Measurements from ENCODE around the gene CDK17.
"Not testable (repeated sequence)": the region's sequence is repeated elsewhere in the genome, so short reads cannot be mapped to it uniquely, and the experiment has no call there.

Gene CDK17

GRCh38 chr12:96403870-96404269, 3.6 kb upstream of the CDK17 start:
- no peak overlapping the region for H3K4me3 Mint-ChIP-seq
- H3K36me3 Mint-ChIP-seq (ENCODE audit: low read depth) = no peaks in the 10 kb centered on the region
- no peak for DNase-seq
- no peak overlapping the region for H3K27ac Mint-ChIP-seq
- no peaks in the 10 kb centered on the region for H3K9me3 Mint-ChIP-seq
- H3K27me3 Mint-ChIP-seq = no peaks in the 10 kb centered on the region
- no peak for ATAC-seq
- peaks cover 26% of the 10 kb centered on the region for H3K4me1 Mint-ChIP-seq

- ATAC-seq; H3K36me3 Mint-ChIP-seq (ENCODE audit: low read depth); DNase-seq; H3K4me3 Mint-ChIP-seq; H3K27me3 Mint-ChIP-seq; H3K9me3 Mint-ChIP-seq; H3K27ac Mint-ChIP-seq: not testable (repeated sequence)
- peaks cover 32% of the 10 kb centered on the region for H3K4me1 Mint-ChIP-seq
Measured at GRCh38 chr12:96402522-96402921, 2.3 kb upstream of the CDK17 start.

GRCh38 chr12:96402061-96402460, 1.8 kb upstream of the CDK17 start:
- Mint-ChIP-seq H3K36me3 (ENCODE audit: low read depth) (peaks cover under 1% of the 10 kb centered on the region), H3K4me1 (peaks cover 36% of the 10 kb centered on the region), H3K9me3 (no peaks in the 10 kb centered on the region), H3K4me3 (no peak overlapping the region), H3K27me3 (no peaks in the 10 kb centered on the region), H3K27ac (peak overlapping the region; percentile 92)
- DNase-seq (no peak), ATAC-seq (no peak)

- ATAC-seq (peak; percentile 20), DNase-seq (peak; percentile 28)
- H3K27me3 Mint-ChIP-seq = no peaks in the 10 kb centered on the region
- H3K27ac Mint-ChIP-seq = peak overlapping the region; percentile 92
- H3K36me3 Mint-ChIP-seq (ENCODE audit: low read depth) = peaks cover 3% of the 10 kb centered on the region
- no peaks in the 10 kb centered on the region for H3K9me3 Mint-ChIP-seq
- peaks cover 43% of the 10 kb centered on the region for H3K4me1 Mint-ChIP-seq
- peak overlapping the region; percentile 90 for H3K4me3 Mint-ChIP-seq
Measured at GRCh38 chr12:96401076-96401871, 1.0 kb upstream of the CDK17 start.

- no peaks in the 10 kb centered on the region for H3K27me3 Mint-ChIP-seq
- peak overlapping the region; percentile 92 for H3K27ac Mint-ChIP-seq
- ATAC-seq (peak; percentile 6), DNase-seq (no peak)
- peak overlapping the region; percentile 90 for H3K4me3 Mint-ChIP-seq
- no peaks in the 10 kb centered on the region for H3K9me3 Mint-ChIP-seq
- H3K36me3 Mint-ChIP-seq (ENCODE audit: low read depth) = peaks cover 3% of the 10 kb centered on the region
- H3K4me1 Mint-ChIP-seq = peaks cover 49% of the 10 kb centered on the region
Measured at GRCh38 chr12:96400631-96401075, 414 bp upstream of the CDK17 start.

- ATAC-seq (peak; percentile 47), DNase-seq (peak; percentile 71)
- Mint-ChIP-seq H3K4me1 (peaks cover 60% of the 10 kb centered on the region), H3K9me3 (no peaks in the 10 kb centered on the region), H3K27me3 (no peaks in the 10 kb centered on the region), H3K4me3 (peak overlapping the region; percentile 90), H3K27ac (peak overlapping the region; percentile 86), H3K36me3 (ENCODE audit: low read depth) (peaks cover 5% of the 10 kb centered on the region)
Measured at GRCh38 chr12:96399120-96399918, 920 bp downstream of the CDK17 start.

GRCh38 chr12:96398424-96399119, 1.7 kb downstream of the CDK17 start:
- DNase-seq (no peak), ATAC-seq (peak; percentile 3)
- peaks cover 64% of the 10 kb centered on the region for H3K4me1 Mint-ChIP-seq
- H3K9me3 Mint-ChIP-seq = no peaks in the 10 kb centered on the region
- peak overlapping the region; percentile 86 for H3K27ac Mint-ChIP-seq
- no peaks in the 10 kb centered on the region for H3K27me3 Mint-ChIP-seq
- H3K4me3 Mint-ChIP-seq = peak overlapping the region; percentile 90
- H3K36me3 Mint-ChIP-seq (ENCODE audit: low read depth) = peaks cover 5% of the 10 kb centered on the region

GRCh38 chr12:96397756-96398423, 2.3 kb downstream of the CDK17 start:
- peaks cover 5% of the 10 kb centered on the region for H3K36me3 Mint-ChIP-seq (ENCODE audit: low read depth)
- ATAC-seq (no peak), DNase-seq (no peak)
- H3K4me3 Mint-ChIP-seq = peak overlapping the region; percentile 90
- H3K4me1 Mint-ChIP-seq = peaks cover 66% of the 10 kb centered on the region
- no peaks in the 10 kb centered on the region for H3K27me3 Mint-ChIP-seq
- no peaks in the 10 kb centered on the region for H3K9me3 Mint-ChIP-seq
- H3K27ac Mint-ChIP-seq = peak overlapping the region; percentile 86

GRCh38 chr12:96396914-96397313, 3.3 kb downstream of the CDK17 start:
- Mint-ChIP-seq H3K27ac (peak overlapping the region; percentile 59), H3K36me3 (ENCODE audit: low read depth) (peaks cover 5% of the 10 kb centered on the region), H3K27me3 (no peaks in the 10 kb centered on the region), H3K4me1 (peaks cover 73% of the 10 kb centered on the region), H3K4me3 (peak overlapping the region; percentile 90), H3K9me3 (no peaks in the 10 kb centered on the region)
- ATAC-seq = no peak
- no peak for DNase-seq

- DNase-seq (no peak), ATAC-seq (no peak)
- H3K27ac Mint-ChIP-seq = no peak overlapping the region
- H3K4me3 Mint-ChIP-seq = no peak overlapping the region
- no peaks in the 10 kb centered on the region for H3K27me3 Mint-ChIP-seq
- H3K4me1 Mint-ChIP-seq = peaks cover 70% of the 10 kb centered on the region
- peaks cover 7% of the 10 kb centered on the region for H3K36me3 Mint-ChIP-seq (ENCODE audit: low read depth)
- no peaks in the 10 kb centered on the region for H3K9me3 Mint-ChIP-seq
Measured at GRCh38 chr12:96396209-96396608, 4.0 kb downstream of the CDK17 start.

GRCh38 chr12:96395236-96395635, 5.0 kb downstream of the CDK17 start:
- peaks cover 67% of the 10 kb centered on the region for H3K4me1 Mint-ChIP-seq
- H3K27me3 Mint-ChIP-seq = no peaks in the 10 kb centered on the region
- H3K36me3 Mint-ChIP-seq (ENCODE audit: low read depth) = peaks cover 7% of the 10 kb centered on the region
- no peak overlapping the region for H3K4me3 Mint-ChIP-seq
- DNase-seq (no peak), ATAC-seq (peak; percentile 16)
- peak overlapping the region; percentile 12 for H3K27ac Mint-ChIP-seq
- H3K9me3 Mint-ChIP-seq = no peaks in the 10 kb centered on the region

GRCh38 chr12:96393229-96393628, 7.0 kb downstream of the CDK17 start:
- DNase-seq, H3K27ac Mint-ChIP-seq, H3K4me3 Mint-ChIP-seq, ATAC-seq, H3K27me3 Mint-ChIP-seq, H3K9me3 Mint-ChIP-seq: not testable (repeated sequence)
- peaks cover 15% of the 10 kb centered on the region for H3K36me3 Mint-ChIP-seq (ENCODE audit: low read depth)
- H3K4me1 Mint-ChIP-seq = peaks cover 71% of the 10 kb centered on the region

- Mint-ChIP-seq H3K9me3 (no peaks in the 10 kb centered on the region), H3K4me3 (no peak overlapping the region), H3K4me1 (peaks cover 67% of the 10 kb centered on the region), H3K36me3 (ENCODE audit: low read depth) (peaks cover 16% of the 10 kb centered on the region), H3K27me3 (no peaks in the 10 kb centered on the region), H3K27ac (no peak overlapping the region)
- ATAC-seq = no peak
- no peak for DNase-seq
Measured at GRCh38 chr12:96392397-96392796, 7.8 kb downstream of the CDK17 start.

- H3K9me3 Mint-ChIP-seq = no peaks in the 10 kb centered on the region
- DNase-seq = no peak
- no peak for ATAC-seq
- H3K4me3 Mint-ChIP-seq = no peak overlapping the region
- H3K27me3 Mint-ChIP-seq = no peaks in the 10 kb centered on the region
- H3K4me1 Mint-ChIP-seq = peaks cover 55% of the 10 kb centered on the region
- H3K36me3 Mint-ChIP-seq (ENCODE audit: low read depth) = peaks cover 15% of the 10 kb centered on the region
- H3K27ac Mint-ChIP-seq = no peak overlapping the region
Measured at GRCh38 chr12:96387981-96388380, 12.3 kb downstream of the CDK17 start.

All from activated naive CD8-positive, alpha-beta T cell treated with anti-CD3 and anti-CD28 coated beads, Interleukin-2, amount 50 U/mL, for 24 hours (primary cell).